CD14-positive monocyte (primary cell): ENCODE results near the gene CCL25. TPM values are rescaled to one million over a fixed set of nuclear protein-coding genes. Genes with fewer than 3 reads are reported as not detected.

ENCODE experiments used
- DNase-seq, 3 donors: peaks; one replicate each; pipeline ENCODE4 v3.0.0-alpha.2; 2011 to 2022
- H2AFZ ChIP-seq: 2 replicates; pipeline ENCODE4 v1.6.0; 2012; ENCODE audit warnings: mild to moderate bottlenecking, low read depth, low read length, inconsistent platforms; ENCODE audit not compliant: insufficient read depth, poor library complexity, severe bottlenecking
- H3K27ac ChIP-seq, 2 donors: 1 replicate in 1 of 2; 2 replicates in 1 of 2; pipeline ENCODE4 v1.5.1; 2012 to 2013; ENCODE audit warnings: low read length in 2 of 2, control low read depth in 1 of 2, inconsistent platforms in 1 of 2, low read depth in 1 of 2, mild to moderate bottlenecking in 1 of 2
- H3K27me3 ChIP-seq, 2 donors: one replicate each; pipeline versions ENCODE4 v1.6.0 to v1.6.1; 2011 to 2013; ENCODE audit warnings: low read length in 2 of 2; ENCODE audit not compliant: control insufficient read depth in 2 of 2, insufficient read depth in 2 of 2
- H3K36me3 ChIP-seq, 2 donors: replicated peaks in 1 of 2; 1 replicate in 1 of 2; 2 replicates in 1 of 2; pipeline versions ENCODE4 v1.5.1 to v1.6.1; 2012 to 2013; ENCODE audit warnings: low read length in 2 of 2, control low read depth in 1 of 2, inconsistent platforms in 1 of 2, mild to moderate bottlenecking in 1 of 2; ENCODE audit not compliant: insufficient read depth in 2 of 2, control insufficient read depth in 1 of 2
- H3K4me1 ChIP-seq, 2 donors: 1 replicate in 1 of 2; 2 replicates in 1 of 2; pipeline versions ENCODE4 v1.5.1 to v1.6.1; 2012 to 2013; ENCODE audit warnings: low read length in 2 of 2, control low read depth in 1 of 2, inconsistent platforms in 1 of 2, mild to moderate bottlenecking in 1 of 2, moderate library complexity in 1 of 2; ENCODE audit not compliant: insufficient read depth in 2 of 2, control insufficient read depth in 1 of 2
- H3K4me2 ChIP-seq: replicated peaks from 2 replicates; pipeline ENCODE3; 2012; ENCODE audit warnings: low read length, moderate library complexity, mild to moderate bottlenecking; ENCODE audit not compliant: poor library complexity, severe bottlenecking; ENCODE audit errors: extremely low read depth
- H3K4me3 ChIP-seq, 3 experiments: fragments of 200-600 bp in 1 of 3; sonication (generic) in 1 of 3; replicated peaks in 1 of 3; 1 replicate in 2 of 3; 2 replicates in 1 of 3; pipeline ENCODE4 v1.5.1; 2011 to 2013; ENCODE audit warnings: low read length in 3 of 3, mild to moderate bottlenecking in 3 of 3, control low read depth in 2 of 3, low read depth in 2 of 3, inconsistent platforms in 1 of 3, moderate library complexity in 1 of 3
- H3K79me2 ChIP-seq: 2 replicates; pipeline ENCODE4 v1.6.0; 2012; ENCODE audit warnings: mild to moderate bottlenecking, control low read depth, inconsistent platforms, low read length, moderate library complexity; ENCODE audit not compliant: insufficient read depth
- H3K9ac ChIP-seq: 2 replicates; pipeline ENCODE4 v1.6.0; 2017; ENCODE audit warnings: low read length, mild to moderate bottlenecking; ENCODE audit not compliant: insufficient read depth, poor library complexity, severe bottlenecking
- H3K9me3 ChIP-seq, 2 donors: replicated peaks in 1 of 2; 1 replicate in 1 of 2; 2 replicates in 1 of 2; pipeline versions ENCODE4 v1.5.1 to v1.6.1; 2012 to 2013; ENCODE audit warnings: low read length in 2 of 2, control low read depth in 1 of 2; ENCODE audit not compliant: control insufficient read depth in 1 of 2, insufficient read depth in 1 of 2
- H4K20me1 ChIP-seq: 2 replicates; pipeline ENCODE4 v1.6.0; 2012; ENCODE audit warnings: mild to moderate bottlenecking, low read length, control low read depth, moderate library complexity; ENCODE audit not compliant: insufficient read depth
- H3K27ac Mint-ChIP-seq, 7 donors: one replicate each; pipeline ENCODE4 v1.8.0; 2020; ENCODE audit warnings: mild to moderate bottlenecking in 7 of 7, mixed read lengths in 7 of 7, moderate library complexity in 6 of 7, inconsistent platforms in 2 of 7
- H3K27me3 Mint-ChIP-seq, 3 donors: one replicate each; pipeline ENCODE4 v1.8.0; 2021 to 2022; ENCODE audit warnings: low read depth in 3 of 3, mild to moderate bottlenecking in 3 of 3, mixed read lengths in 3 of 3, moderate library complexity in 3 of 3, inconsistent platforms in 1 of 3
- H3K36me3 Mint-ChIP-seq, 2 donors: one replicate each; pipeline ENCODE4 v1.8.0; 2020; ENCODE audit warnings: mixed read lengths in 2 of 2, inconsistent platforms in 1 of 2, mild to moderate bottlenecking in 1 of 2
- H3K4me1 Mint-ChIP-seq: one replicate; pipeline ENCODE4 v1.8.0; 2020; ENCODE audit warnings: mild to moderate bottlenecking, mixed read lengths
- H3K4me3 Mint-ChIP-seq, 2 donors: one replicate each; pipeline ENCODE4 v1.8.0; 2020; ENCODE audit warnings: mild to moderate bottlenecking in 2 of 2, mixed read lengths in 2 of 2, moderate library complexity in 1 of 2
- H3K9me3 Mint-ChIP-seq, 7 donors: one replicate each; pipeline ENCODE4 v1.8.0; 2020 to 2022; ENCODE audit warnings: mixed read lengths in 7 of 7, mild to moderate bottlenecking in 6 of 7, moderate library complexity in 6 of 7, inconsistent platforms in 2 of 7
- CTCF ChIP-seq: fragments of 200-600 bp; IDR thresholded peaks from one replicate; pipeline ENCODE4 v1.8.0; 2022; ENCODE audit warnings: antibody characterized with exemption, mild to moderate bottlenecking
- WGBS: methylation state at CpG from one replicate; pipeline ENCODE4 v1.1.5; 2013; ENCODE audit warnings: missing lambda C conversion rate; ENCODE audit not compliant: insufficient coverage; 5-methylcytosine and 5-hydroxymethylcytosine counted together
- intact Hi-C, 2 donors: fragments of 100-400 bp; cut with micrococcal nuclease; formaldehyde crosslinking; loops; one replicate each; pipeline versions ENCODE4 v1.15.0 to v1.15.1; 2023
- polyA plus RNA-seq, 3 donors: library from polyadenylated mRNA; depleted of rRNA in 1 of 3; unstranded in 2 of 3; stranded (reverse) in 1 of 3; fragments of 300-500 nt in 2 of 3; fragments of >200 nt in 1 of 3; fragmentation: Illumina TruSeq in 2 of 3; gene quantifications; 1 replicate in 2 of 3; 2 replicates in 1 of 3; pipeline ENCODE4 v1.2.3, GENCODE V29; 2012 to 2021

CCL25 gene
- polyA plus RNA-seq, 3 donors: not detected

DNA sequence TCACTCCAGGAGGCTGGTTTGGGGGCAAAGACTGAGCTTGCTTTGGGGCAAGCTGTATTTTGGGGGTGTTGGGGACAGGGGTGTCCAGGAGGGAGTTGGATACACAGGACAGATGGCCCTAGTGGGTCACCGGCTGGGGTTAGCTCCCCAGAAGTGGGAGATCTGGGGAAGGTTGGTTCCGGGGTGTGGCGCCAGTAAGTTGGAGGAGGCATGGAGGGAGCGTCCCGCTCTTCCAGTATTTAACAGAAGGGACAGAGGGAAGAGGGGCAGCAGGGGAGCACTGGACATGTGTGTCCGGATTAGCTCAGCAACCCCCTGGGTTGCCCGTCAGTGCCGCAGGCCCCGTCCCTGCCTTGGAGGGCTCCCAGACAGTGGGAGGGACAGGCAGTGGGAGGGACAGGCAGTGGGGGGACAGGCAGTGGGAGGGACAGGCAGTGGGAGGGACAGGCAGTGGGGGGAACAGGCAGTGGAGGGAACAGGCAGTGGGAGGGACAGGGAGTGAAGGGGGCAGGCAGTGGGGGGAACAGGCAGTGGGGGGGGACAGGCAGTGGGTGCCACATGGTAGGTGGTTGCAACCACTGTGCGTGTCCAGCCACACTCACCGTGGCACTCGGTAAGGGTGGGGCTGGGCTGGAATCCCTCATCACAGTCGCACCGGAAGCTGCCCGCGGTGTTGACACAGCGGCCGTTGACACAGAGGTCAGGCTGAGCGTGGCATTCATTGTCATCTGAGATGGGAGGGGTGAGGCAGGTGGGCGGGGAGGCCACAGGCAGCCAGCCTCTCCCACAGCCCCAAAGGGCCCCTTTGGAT lies 33.2 kb downstream of the CCL25 start:
- no peak for TF ChIP-seq CTCF
- peak; percentile 6 to 45 (median 28) for DNase-seq
- intact Hi-C loops: no loop called here
- no peaks in the 10 kb centered on the region for H4K20me1 ChIP-seq
- no peaks in the 10 kb centered on the region for H3K4me1 ChIP-seq
- Mint-ChIP-seq H3K27ac (peak overlapping the region in 1 of 7 donors; percentile 73), H3K27me3 (peaks cover 0 to 8% (median 8%) of the 10 kb centered on the region in 3 donors), H3K36me3 (no peaks in the 10 kb centered on the region), H3K4me3 (no peak overlapping the region), H3K9me3 (peaks cover 4 to 16% (median 13%) of the 10 kb centered on the region in 7 donors), H3K4me1 (peaks cover 9% of the 10 kb centered on the region)
- WGBS: 97% methylated on average over 9 of the region's 20 CpGs
- H3K4me2 ChIP-seq: no peak overlapping the region
- H3K4me3 ChIP-seq: no peak overlapping the region
- peaks cover 0 to 16% of the 10 kb centered on the region in 2 donors for H3K9me3 ChIP-seq
- H2AFZ ChIP-seq: no peak overlapping the region
- no peak overlapping the region for H3K9ac ChIP-seq
- no peaks in the 10 kb centered on the region for H3K27me3 ChIP-seq
- no peaks in the 10 kb centered on the region for H3K36me3 ChIP-seq
- H3K27ac ChIP-seq: no peak overlapping the region
- no peaks in the 10 kb centered on the region for H3K79me2 ChIP-seq

GRCh38 chr19:8086849-8087248 lies 34.3 kb downstream of the CCL25 start:
- no peak for TF ChIP-seq CTCF
- Mint-ChIP-seq H3K27ac (no peak overlapping the region), H3K4me3 (no peak overlapping the region), H3K27me3 (peaks cover 0 to 11% (median 8%) of the 10 kb centered on the region in 3 donors), H3K9me3 (peaks cover 7 to 18% (median 11%) of the 10 kb centered on the region in 7 donors), H3K4me1 (peaks cover 6% of the 10 kb centered on the region), H3K36me3 (no peaks in the 10 kb centered on the region)
- peaks cover 0 to 15% of the 10 kb centered on the region in 2 donors for H3K9me3 ChIP-seq
- no peaks in the 10 kb centered on the region for H3K4me1 ChIP-seq
- intact Hi-C loops: no loop called here
- no peak overlapping the region for H3K4me3 ChIP-seq
- no peak overlapping the region for H3K9ac ChIP-seq
- 99% methylated on average over 13 of the region's 13 CpGs for WGBS
- no peak for DNase-seq
- no peak overlapping the region for H3K27ac ChIP-seq
- H3K27me3 ChIP-seq: no peaks in the 10 kb centered on the region
- H4K20me1 ChIP-seq: no peaks in the 10 kb centered on the region
- H3K36me3 ChIP-seq: no peaks in the 10 kb centered on the region
- no peak overlapping the region for H2AFZ ChIP-seq
- no peak overlapping the region for H3K4me2 ChIP-seq
- H3K79me2 ChIP-seq: no peaks in the 10 kb centered on the region
